Neural progenitor cell (in vitro differentiated cells): ENCODE measurements around the gene STX1B. TPM values are rescaled to one million over a fixed set of nuclear protein-coding genes. Genes with fewer than 3 reads are reported as not detected.

Experiments used
- DNase-seq: peaks from one replicate; pipeline ENCODE4 v3.0.0-alpha.2; 2016; ENCODE audit warnings: low spot score
- H2AFZ ChIP-seq: fragments of 200-600 bp; sonication (generic); replicated peaks from 2 replicates; pipeline ENCODE4 v1.6.1; 2016; ENCODE audit warnings: antibody characterized with exemption
- H3F3A ChIP-seq: fragments of 200-600 bp; sonication (generic); 2 replicates; pipeline ENCODE4 v1.6.1; 2016; ENCODE audit warnings: antibody characterized with exemption, low read depth
- H3K27ac ChIP-seq: fragments of 200-600 bp; sonication (generic); 2 replicates; pipeline ENCODE4 v1.5.1; 2016; ENCODE audit warnings: mild to moderate bottlenecking
- H3K27me3 ChIP-seq: fragments of 200-600 bp; sonication (generic); 2 replicates; pipeline ENCODE4 v1.6.1; 2016; ENCODE audit warnings: mild to moderate bottlenecking, moderate library complexity
- H3K36me3 ChIP-seq: fragments of 200-600 bp; sonication (generic); 2 replicates; pipeline ENCODE4 v1.5.1; 2016
- H3K4me1 ChIP-seq: fragments of 200-600 bp; sonication (generic); 2 replicates; pipeline ENCODE4 v1.6.1; 2016; ENCODE audit warnings: mixed run types
- H3K4me2 ChIP-seq: fragments of 200-600 bp; sonication (generic); 2 replicates; pipeline ENCODE4 v1.6.1; 2016
- H3K4me3 ChIP-seq: fragments of 200-600 bp; sonication (generic); 2 replicates; pipeline ENCODE4 v1.5.1; 2016
- H3K79me2 ChIP-seq: fragments of 200-600 bp; sonication (generic); 2 replicates; pipeline ENCODE4 v1.6.1; 2016; ENCODE audit warnings: low read depth
- H3K9ac ChIP-seq: fragments of 200-600 bp; sonication (generic); 2 replicates; pipeline ENCODE4 v1.6.1; 2016
- H3K9me3 ChIP-seq: fragments of 200-600 bp; sonication (generic); 2 replicates; pipeline ENCODE4 v1.5.1; 2016; ENCODE audit warnings: low read depth
- H4K20me1 ChIP-seq: fragments of 200-600 bp; sonication (generic); 2 replicates; pipeline ENCODE4 v1.6.1; 2016; ENCODE audit warnings: low read depth
- H3K27ac Mint-ChIP-seq: 3 replicates; pipeline ENCODE4 v1.8.0; 2021; ENCODE audit warnings: mixed read lengths
- H3K27me3 Mint-ChIP-seq: 2 replicates; pipeline ENCODE4 v1.8.0; 2022; ENCODE audit warnings: low read depth, mild to moderate bottlenecking, inconsistent platforms, moderate library complexity, mixed read lengths; ENCODE audit not compliant: insufficient read depth
- H3K36me3 Mint-ChIP-seq: 3 replicates; pipeline ENCODE4 v1.8.0; 2021; ENCODE audit warnings: mixed read lengths
- H3K4me1 Mint-ChIP-seq: 3 replicates; pipeline ENCODE4 v1.8.0; 2021; ENCODE audit warnings: mixed read lengths
- H3K4me3 Mint-ChIP-seq: 3 replicates; pipeline ENCODE4 v1.8.0; 2021; ENCODE audit warnings: mild to moderate bottlenecking, moderate library complexity, mixed read lengths
- H3K9me3 Mint-ChIP-seq: 3 replicates; pipeline ENCODE4 v1.8.0; 2020; ENCODE audit warnings: mixed read lengths
- EZH2 ChIP-seq: fragments of 200-600 bp; sonication (generic); IDR thresholded peaks from 2 replicates; pipeline ENCODE4 v1.6.1; 2017; ENCODE audit warnings: antibody characterized with exemption, mild to moderate bottlenecking, moderate library complexity
- EZH2phosphoT487 ChIP-seq: fragments of 200-600 bp; sonication (generic); IDR thresholded peaks from 2 replicates; pipeline ENCODE4 v1.6.1; 2017; ENCODE audit warnings: antibody characterized with exemption
- total RNA-seq: library from RNA; depleted of rRNA; stranded (reverse); fragments of >200 nt; gene quantifications from 2 replicates; pipeline ENCODE4 v1.2.3, GENCODE V29; 2015; ENCODE audit warnings: low replicate concordance
- TF ChIP-seq, protein P1 (sequence below): fragments of 200-600 bp; sonication (generic); IDR thresholded peaks from 2 replicates; pipeline ENCODE4 v1.5.1; 2017; ENCODE audit warnings: antibody characterized with exemption, mild to moderate bottlenecking

STX1B gene
- total RNA-seq, 1 donor from 2014 or later = 7.3 TPM

GRCh38 chr16:31005350-31006085 is 4.9 kb downstream of the STX1B start:
- H4K20me1 ChIP-seq = peaks cover 12% of the 10 kb centered on the region
- H3K9me3 ChIP-seq = no peaks in the 10 kb centered on the region
- H3K9ac ChIP-seq = no peak overlapping the region
- Mint-ChIP-seq H3K36me3 (no peaks in the 10 kb centered on the region), H3K27me3 (peaks cover 5% of the 10 kb centered on the region), H3K27ac (no peak overlapping the region), H3K4me1 (peaks cover 23% of the 10 kb centered on the region), H3K9me3 (no peaks in the 10 kb centered on the region), H3K4me3 (no peak overlapping the region)
- no peak for TF ChIP-seq EZH2phosphoT487
- TF ChIP-seq, protein P1, sequence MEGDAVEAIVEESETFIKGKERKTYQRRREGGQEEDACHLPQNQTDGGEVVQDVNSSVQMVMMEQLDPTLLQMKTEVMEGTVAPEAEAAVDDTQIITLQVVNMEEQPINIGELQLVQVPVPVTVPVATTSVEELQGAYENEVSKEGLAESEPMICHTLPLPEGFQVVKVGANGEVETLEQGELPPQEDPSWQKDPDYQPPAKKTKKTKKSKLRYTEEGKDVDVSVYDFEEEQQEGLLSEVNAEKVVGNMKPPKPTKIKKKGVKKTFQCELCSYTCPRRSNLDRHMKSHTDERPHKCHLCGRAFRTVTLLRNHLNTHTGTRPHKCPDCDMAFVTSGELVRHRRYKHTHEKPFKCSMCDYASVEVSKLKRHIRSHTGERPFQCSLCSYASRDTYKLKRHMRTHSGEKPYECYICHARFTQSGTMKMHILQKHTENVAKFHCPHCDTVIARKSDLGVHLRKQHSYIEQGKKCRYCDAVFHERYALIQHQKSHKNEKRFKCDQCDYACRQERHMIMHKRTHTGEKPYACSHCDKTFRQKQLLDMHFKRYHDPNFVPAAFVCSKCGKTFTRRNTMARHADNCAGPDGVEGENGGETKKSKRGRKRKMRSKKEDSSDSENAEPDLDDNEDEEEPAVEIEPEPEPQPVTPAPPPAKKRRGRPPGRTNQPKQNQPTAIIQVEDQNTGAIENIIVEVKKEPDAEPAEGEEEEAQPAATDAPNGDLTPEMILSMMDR = no peak
- TF ChIP-seq EZH2 = no peak
- no peak overlapping the region for H3K27ac ChIP-seq
- H3K36me3 ChIP-seq = no peaks in the 10 kb centered on the region
- H3K4me2 ChIP-seq = no peak overlapping the region
- no peaks in the 10 kb centered on the region for H3K27me3 ChIP-seq
- peaks cover 6% of the 10 kb centered on the region for H3K79me2 ChIP-seq
- DNase-seq = no peak
- no peak overlapping the region for H2AFZ ChIP-seq
- H3F3A ChIP-seq = no peaks in the 10 kb centered on the region
- peaks cover 6% of the 10 kb centered on the region for H3K4me1 ChIP-seq
- H3K4me3 ChIP-seq = no peak overlapping the region

DNA sequence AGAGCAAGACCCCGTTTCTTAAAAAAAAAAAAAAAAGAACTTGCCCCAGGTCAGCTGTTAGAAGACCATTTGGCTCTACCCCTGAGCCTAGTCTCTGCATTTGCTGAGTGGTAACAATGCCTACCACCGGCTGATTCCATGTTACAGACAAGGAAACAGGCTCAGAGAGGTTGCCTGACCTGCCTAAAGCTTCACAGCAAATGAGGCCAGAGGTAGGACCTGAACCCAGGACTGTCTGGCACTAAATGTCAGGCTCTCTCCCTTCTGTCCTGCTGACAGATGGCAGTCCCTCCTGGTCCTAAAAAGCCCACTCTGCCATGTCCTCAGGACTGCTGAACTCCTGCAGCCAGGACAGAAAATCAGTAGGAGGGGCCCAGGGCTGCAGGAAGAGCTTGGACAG is 5.8 kb downstream of the STX1B start:
- peaks cover 19% of the 10 kb centered on the region for H3K4me1 Mint-ChIP-seq
- Histone ChIP-seq H3K9me3 (no peaks in the 10 kb centered on the region), H3K36me3 (no peaks in the 10 kb centered on the region), H3F3A (no peaks in the 10 kb centered on the region), H3K4me3 (no peak overlapping the region), H3K4me2 (no peak overlapping the region), H2AFZ (no peak overlapping the region), H3K79me2 (peaks cover 6% of the 10 kb centered on the region), H3K4me1 (peaks cover 3% of the 10 kb centered on the region), H3K9ac (no peak overlapping the region), H3K27ac (no peak overlapping the region), H3K27me3 (no peaks in the 10 kb centered on the region), H4K20me1 (peaks cover 12% of the 10 kb centered on the region)
- DNase-seq = no peak
- H3K27ac Mint-ChIP-seq = no peak overlapping the region
- no peak for TF ChIP-seq EZH2phosphoT487
- TF ChIP-seq EZH2 = no peak
- TF ChIP-seq, protein P1 = no peak
- no peak overlapping the region for H3K4me3 Mint-ChIP-seq
- H3K36me3 Mint-ChIP-seq = no peaks in the 10 kb centered on the region
- H3K9me3 Mint-ChIP-seq = no peaks in the 10 kb centered on the region
- peaks cover 2% of the 10 kb centered on the region for H3K27me3 Mint-ChIP-seq

GRCh38 chr16:31003744-31004143 is 6.7 kb downstream of the STX1B start:
- Histone ChIP-seq H3K9ac (no peak overlapping the region), H3K9me3 (no peaks in the 10 kb centered on the region), H3K36me3 (no peaks in the 10 kb centered on the region), H3K27ac (no peak overlapping the region), H3K27me3 (peaks cover 4% of the 10 kb centered on the region), H2AFZ (no peak overlapping the region), H3K4me2 (no peak overlapping the region), H3F3A (no peaks in the 10 kb centered on the region), H3K4me1 (no peaks in the 10 kb centered on the region), H4K20me1 (peaks cover 12% of the 10 kb centered on the region), H3K79me2 (peaks cover 4% of the 10 kb centered on the region), H3K4me3 (no peak overlapping the region)
- DNase-seq = no peak
- Mint-ChIP-seq H3K27me3 (peaks cover 3% of the 10 kb centered on the region), H3K36me3 (no peaks in the 10 kb centered on the region), H3K27ac (no peak overlapping the region), H3K4me1 (peaks cover 19% of the 10 kb centered on the region), H3K9me3 (no peaks in the 10 kb centered on the region), H3K4me3 (no peak overlapping the region)
- TF ChIP-seq EZH2phosphoT487 (no peak), EZH2 (no peak)
- TF ChIP-seq, protein P1 = no peak
